ENCODE results near the gene RPS6KA5. TPM values are rescaled to one million over a fixed set of nuclear protein-coding genes. Genes with fewer than 3 reads are reported as not detected.
"Not testable (repeated sequence)": the region's sequence is repeated elsewhere in the genome, so short reads cannot be mapped to it uniquely, and the experiment has no call there.

The RPS6KA5 gene
- total RNA-seq, 2 donors from 2014 or later: 8.1 to 9.6 TPM

DNA sequence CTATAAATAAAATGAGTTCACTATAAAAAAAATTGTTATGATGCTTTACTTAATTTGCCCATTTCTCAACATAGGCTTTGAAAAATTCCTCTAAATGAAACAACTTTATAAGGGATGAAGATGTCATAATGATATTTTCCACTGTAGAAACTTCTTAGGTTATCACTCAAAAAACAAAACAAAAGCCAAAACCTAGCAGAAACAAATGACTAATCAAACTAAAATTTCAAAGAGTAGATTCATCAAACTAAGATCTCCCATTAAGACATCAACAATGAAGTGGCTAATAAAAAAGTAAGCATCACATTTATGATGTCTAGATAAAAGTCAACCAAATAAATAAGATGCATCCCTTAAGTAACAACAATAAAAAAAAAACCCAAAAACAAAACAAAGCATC lies 207.3 kb downstream of the RPS6KA5 start:
- ATAC-seq (no peak), DNase-seq (no peak)
- intact Hi-C loops (cut with DNase I): no loop called here

DNA sequence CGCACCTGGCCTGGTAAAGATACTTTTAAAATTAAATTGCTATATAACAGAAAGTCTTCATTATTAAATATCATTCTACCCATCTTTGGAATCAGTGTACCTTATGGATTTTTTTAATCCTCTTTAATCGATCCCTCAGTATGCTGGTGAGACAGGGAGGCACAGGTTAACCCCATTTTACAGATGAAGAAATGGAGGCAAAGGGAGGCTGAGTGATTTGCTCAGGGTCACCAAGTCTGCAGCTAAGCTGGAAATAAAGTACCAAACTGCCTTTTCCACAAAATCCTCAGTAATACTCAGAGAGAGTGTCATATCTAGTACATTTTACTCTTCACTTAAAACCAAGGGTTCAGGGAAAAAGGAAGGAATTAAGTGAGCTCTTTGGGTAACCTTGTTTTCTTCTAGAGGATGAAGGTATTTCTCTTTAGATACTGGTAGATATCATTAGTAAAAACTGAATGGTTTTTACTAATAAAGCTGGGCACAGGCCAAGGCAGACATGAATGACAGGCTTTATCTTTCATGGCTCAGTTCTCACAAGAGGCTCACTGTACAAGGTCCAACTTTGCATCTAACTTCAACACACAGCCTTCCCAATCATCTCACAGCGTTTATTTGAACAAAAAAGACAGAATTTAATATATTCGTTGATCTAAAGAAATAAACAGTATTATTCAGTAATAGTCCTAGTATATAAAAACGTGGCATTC lies 209.0 kb downstream of the RPS6KA5 start:
- no peak for DNase-seq
- intact Hi-C loops (cut with DNase I): no loop called here
- no peak for ATAC-seq

DNA sequence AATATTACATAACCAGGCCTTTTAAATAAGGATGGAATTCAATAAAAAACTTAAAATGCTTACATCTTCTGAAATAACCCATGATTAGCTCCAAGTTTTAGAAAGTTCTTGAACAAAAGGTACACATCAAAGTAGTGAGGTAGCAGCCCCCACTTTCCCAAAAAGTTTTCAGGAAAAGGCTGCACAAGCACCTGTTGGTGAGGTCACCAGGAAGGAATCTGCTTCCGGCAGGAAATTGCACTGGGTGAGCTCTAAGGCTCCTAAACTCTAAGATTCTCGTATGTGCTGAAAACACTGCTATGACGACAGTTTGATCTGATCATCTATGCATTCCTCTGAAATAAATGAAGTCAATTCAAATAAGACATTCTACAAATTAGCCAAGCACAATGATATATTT lies 210.0 kb downstream of the RPS6KA5 start:
- intact Hi-C loops (cut with DNase I): no loop called here
- peak in 1 of 2 donors; percentile 51 for ATAC-seq
- DNase-seq: no peak

DNA sequence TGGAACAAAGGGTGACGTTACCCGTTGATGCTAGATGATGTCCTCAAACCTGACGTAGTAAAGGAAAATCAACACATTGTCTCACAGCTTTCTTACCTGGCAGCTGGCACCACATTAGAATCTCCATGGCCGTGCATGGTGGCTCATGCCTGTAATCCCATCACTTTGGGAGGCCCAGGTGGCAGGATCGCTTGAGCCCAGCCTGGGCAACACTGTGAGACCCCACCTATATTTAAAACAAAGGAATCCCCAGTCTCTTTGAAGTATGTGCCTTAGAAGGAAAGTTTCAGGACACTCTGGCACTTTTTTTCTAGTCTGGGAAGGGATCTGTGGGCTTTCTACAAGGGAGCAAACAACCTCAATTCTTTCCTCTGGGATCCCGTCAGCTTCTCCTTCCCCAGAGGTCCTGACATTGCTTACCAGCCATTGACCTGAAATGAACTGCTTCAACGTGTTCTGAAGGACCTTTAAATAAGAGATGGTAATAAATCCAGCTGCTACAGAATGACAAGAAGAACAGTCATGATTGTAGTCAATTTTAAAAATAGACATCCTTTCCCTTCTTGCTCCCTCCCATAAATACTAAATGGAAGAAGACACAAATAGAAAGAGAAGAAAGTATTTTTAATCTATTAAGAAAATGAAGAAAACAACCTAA lies 210.5 kb downstream of the RPS6KA5 start:
- ATAC-seq: no peak
- DNase-seq: no peak
- intact Hi-C loops (cut with DNase I): no loop called here

DNA sequence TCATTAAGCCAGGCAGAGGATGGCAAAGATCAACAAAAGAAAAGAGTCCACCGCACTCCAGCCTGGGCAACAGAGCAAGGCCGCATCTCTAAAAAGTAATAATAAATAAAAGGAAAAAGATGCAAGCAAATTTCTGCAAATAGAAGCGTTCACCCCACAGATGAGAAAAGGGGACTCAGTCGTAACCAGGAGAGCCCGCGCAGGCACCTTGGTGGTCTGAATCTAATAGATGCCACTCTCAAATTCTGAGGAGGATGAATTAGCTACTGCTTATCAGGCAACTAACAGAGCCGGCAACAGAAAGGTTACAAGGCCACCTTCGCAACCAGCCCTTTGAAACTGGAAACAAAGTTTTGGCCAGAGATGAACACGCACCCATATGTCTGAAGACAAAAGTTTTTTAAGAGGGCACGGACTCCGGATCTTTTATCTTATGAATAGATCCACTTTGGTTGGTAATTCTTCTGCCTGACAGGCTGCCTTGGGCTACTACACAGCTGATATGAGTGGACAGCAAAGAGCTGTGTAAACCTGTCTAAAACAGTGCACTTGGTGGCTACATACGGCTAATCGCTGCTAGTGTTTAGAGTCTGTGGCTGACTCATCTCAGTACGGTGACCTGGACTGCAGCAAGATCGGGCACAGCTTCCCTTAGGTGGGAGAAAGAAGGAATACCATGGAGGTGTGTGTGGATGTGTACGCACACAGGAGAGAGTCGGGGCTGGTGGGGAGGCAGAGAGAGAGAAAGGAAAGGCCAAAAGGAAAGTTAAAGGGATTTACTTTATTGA lies 211.3 kb downstream of the RPS6KA5 start:
- ATAC-seq (no peak), DNase-seq (no peak)
- intact Hi-C loops (cut with DNase I): no loop called here

DNA sequence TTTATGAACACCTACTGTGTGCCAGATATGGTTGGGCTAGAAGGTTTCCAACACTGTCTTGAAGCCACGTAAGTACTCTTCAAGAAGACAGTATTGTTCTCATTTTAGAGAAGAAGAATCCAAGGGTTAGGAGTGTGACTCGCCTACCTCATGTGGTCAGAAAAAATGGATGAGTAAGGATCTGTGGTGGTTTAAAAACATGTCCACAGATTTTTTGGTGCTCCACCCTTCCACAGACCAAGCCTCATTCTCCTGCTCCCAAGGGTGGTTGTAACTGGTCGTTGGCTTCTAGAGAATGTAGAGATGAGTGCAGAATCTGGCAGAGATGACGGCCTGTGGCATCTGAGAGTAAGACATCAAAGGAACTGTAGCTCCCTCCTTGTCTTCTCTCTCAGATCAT lies 213.9 kb downstream of the RPS6KA5 start:
- DNase-seq: no peak
- intact Hi-C loops (cut with DNase I): no loop called here
- ATAC-seq: no peak

DNA sequence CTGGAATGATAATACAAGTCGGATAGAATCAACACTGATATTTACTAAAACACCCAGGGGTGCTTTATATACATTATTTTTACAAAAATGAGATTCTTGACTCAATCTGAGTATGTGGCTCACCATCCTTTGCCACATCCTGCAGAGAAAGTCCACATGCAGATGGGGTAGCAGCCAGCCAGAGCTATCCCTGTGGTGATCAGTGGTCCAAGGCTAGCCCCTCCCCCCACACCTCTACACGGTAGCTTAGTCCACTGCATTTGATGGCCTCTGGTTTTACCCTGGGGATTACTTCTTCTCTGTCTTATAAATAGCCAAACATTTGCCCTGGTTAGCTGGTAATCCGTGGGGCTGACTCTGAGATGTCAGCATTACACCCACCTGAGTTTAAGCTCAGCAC lies 216.1 kb downstream of the RPS6KA5 start:
- DNase-seq (no peak), ATAC-seq (no peak)
- intact Hi-C loops (cut with DNase I): no loop called here

DNA sequence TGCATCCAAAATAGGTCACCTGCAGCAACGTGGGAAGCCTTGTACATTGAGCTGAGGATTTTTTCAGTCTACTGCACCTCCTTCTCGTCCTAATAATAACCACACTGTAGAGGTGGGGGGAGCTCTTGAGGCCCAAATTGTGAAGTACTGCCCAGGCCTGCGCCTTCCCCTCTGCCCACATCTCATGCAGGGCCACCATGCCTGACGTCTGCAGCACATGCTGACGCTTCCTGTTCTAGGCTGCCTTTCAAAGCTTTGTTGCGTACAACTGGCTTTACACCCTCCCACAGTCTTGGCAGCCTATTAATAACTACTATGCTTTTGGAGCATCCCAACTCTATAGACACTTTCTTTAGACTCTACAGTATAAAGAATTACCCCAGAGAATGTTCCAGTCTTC lies 217.7 kb downstream of the RPS6KA5 start:
- intact Hi-C loops (cut with DNase I): no loop called here
- no peak for DNase-seq
- no peak for ATAC-seq

DNA sequence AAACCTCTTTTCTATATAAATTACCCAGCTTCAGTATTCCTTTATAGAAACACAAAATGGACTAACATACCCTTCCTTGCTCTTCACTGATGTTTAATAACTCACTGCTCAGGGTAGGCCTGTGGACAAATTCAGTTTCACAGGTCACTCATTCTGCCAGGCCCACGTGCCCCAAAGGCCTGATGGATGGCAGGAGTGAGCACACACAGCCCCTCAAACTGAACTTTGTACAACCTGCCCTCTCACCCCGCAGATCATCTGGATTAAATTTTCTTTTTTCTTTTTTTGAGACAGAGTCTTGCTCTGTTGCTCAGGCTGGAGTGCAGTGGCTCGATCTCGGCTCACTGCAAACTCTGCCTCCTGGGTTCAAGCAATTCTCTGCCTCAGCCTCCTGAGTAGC lies 219.8 kb downstream of the RPS6KA5 start:
- DNase-seq: not testable (repeated sequence)

DNA sequence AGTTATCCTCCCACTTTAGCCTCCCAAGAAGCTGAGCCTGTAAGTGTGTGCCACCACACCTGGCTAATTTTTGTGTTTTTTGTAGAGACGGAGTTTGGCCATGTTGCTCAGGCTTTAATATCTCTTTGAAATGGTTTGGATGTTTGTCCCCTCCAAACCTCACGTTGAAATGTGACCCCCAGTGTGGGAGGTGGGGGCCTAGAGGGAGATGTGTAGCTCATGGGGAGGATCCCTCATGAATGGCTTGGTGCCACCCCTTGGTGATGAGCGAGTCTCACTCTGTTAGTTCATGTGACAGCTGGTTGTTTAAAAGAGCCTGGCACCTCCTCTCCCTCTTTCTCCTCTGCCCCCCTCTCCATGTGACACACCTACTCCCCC lies 220.6 kb downstream of the RPS6KA5 start:
- ATAC-seq: no peak
- no peak for DNase-seq
- intact Hi-C loops (cut with DNase I): no loop called here

More for the DNA sequence above, 219.8 kb downstream of the RPS6KA5 start:
- ATAC-seq; intact Hi-C loops (cut with DNase I): not testable (repeated sequence)

DNA sequence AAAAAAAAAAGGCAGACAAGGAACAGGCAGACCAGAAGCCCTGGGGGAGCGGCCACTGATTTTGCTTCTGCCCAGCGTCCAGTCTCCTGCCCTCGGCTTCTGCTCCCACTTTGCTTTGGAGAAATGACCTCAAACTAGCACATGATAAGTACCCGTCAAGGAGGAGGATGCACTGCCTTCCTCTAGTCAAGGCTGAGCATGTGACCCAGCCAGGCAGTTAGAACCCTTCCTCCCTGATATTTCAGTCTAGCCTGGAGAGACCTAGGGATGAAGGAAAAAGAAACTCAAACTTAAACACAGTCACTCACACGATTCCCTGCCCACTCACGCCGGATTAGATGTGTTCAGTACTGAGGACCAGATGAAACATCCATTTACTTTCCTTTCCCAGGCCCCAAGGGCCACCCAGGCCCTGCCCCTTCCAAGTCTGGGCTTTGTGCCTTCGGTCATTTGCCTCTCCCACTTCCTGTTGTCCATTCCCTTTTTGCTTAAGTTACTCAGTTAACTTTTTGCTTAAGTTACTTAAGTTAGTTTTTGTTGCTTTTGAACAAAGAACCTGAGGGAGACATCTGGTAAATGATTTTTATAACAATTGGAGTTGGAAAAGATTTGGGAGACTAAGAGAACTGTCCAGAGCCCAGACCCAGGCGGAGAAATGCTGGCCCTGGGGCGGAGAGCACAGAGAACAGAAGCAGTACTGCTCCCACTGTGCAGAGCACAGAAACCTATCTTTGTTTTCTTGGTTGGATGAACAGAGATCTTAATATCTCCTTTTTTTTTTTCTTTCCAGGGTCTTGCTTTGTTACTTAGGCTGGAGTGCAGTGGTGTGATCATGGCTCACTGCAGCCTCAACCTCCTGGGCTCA lies 221.2 kb downstream of the RPS6KA5 start:
- ATAC-seq: peak; percentile 90 to 94
- intact Hi-C loops (cut with DNase I): no loop called here
- peak; percentile 61 for DNase-seq

DNA sequence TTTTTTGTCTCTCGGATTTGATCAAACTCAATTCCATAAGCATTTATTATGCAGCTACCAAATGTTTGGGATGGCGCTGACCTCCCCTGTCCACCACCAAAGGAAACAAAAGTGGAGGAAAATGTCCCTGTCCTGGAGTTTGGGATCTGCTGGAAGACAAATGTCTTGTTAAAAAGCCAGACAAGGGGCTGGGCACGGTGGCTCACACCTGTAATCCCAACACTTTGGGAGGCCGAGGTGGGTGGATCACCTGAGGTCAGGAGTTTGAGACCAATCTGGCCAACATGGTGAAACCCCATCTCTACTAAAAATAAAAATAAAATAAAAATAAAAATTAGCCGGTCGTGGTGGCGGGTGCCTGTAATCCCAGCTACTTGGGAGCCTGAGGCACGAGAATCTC lies 221.9 kb downstream of the RPS6KA5 start:
- intact Hi-C loops (cut with DNase I); DNase-seq; ATAC-seq: not testable (repeated sequence)

DNA sequence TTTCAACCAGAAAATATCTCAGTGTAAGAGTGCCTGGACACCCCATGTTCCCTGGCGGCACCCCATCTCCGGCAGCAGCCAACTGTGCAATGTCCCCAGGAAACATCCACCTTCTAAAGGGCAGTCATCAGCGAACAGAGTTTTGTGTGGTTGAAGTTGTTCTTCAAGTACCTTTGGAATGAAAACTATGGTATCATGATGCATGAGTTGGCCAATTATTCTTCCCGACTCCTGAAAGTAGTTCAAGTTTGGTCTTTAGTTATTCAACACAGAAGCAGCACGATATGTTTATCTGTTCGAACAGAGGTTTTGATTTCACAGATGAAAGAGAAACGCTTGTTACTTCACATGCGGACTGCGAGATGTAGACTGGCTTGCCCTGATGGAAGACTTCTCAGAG lies 223.1 kb downstream of the RPS6KA5 start:
- DNase-seq (no peak), ATAC-seq (no peak)
- intact Hi-C loops (cut with DNase I): no loop called here

DNA sequence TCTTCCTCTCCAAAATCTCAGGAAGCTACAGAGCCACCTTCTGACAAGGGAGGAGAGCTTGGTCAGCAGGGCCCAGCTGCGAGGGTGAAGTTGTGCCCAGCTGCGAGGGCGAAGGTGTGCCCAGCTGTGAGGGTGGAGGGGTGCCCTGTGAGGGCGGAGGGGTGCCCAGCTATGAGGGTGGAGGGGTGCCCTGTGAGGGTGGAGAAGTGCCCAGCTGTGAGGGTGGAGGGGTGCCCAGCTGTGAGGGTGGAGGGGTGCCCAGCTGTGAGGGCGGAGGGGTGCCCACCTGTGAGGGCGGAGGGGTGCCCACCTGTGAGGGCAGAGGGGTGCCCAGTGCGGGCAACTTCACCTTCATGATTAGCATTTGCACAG lies 223.8 kb downstream of the RPS6KA5 start:
- no peak for DNase-seq
- intact Hi-C loops (cut with DNase I): no loop called here
- ATAC-seq: no peak

DNA sequence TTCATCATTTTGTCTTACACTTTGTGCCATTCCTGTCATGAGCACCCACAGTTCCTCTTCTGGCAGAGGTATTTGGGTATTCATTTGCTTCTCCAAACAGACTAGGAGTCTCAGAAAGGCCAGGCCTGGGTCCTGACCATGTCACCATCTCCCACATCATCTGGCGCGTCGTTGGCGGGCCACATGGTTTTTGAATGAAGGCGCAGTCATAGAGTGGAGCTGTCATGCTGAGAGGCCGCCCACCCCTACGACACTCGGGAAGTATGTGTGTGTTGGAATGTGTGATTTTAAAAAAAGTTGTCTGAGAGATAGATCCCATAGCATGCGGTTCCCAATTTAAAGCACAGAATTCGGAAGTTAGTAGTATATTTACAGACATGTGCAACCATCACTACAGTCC lies 228.6 kb downstream of the RPS6KA5 start:
- no peak for ATAC-seq
- intact Hi-C loops (cut with DNase I): no loop called here
- no peak for DNase-seq

DNA sequence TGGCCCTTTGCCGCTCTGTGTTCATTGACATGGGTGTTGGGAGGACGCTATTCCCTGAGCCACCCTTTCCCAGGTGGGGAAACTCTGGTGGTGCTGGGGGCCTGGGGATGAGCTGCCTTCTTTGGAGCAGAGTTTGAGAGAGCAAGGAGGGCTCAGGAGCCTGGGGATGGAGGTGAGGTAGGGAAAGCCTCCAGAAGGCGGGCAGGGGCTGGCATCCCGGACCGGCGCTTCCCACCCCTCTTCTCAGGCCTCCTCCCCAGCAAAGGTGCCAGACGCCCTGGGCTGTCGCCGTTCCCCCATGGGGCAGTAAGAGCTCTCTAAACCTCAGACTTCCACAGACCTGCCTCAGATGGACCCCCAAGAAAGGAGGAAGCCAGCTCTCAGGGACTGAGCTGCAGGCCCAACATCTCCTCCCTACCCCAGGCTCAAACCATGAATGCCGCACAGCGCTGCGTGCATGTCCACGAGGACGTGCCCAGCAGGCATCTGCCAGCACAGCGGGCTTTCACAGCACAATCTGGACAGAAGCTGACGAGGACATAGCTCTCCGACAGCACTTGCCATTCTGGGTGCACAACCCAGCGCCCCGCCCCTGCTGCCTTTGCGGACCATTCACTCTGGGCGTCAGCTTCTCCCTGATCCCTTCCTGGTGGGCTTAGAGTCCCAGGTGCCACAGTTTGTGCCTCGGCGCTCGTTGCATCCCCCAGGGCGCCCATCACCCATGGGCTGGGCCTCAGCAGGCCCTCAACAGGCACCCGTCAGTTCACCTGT lies 229.3 kb downstream of the RPS6KA5 start:
- intact Hi-C loops (cut with DNase I): no loop called here
- ATAC-seq: no peak
- no peak for DNase-seq

DNA sequence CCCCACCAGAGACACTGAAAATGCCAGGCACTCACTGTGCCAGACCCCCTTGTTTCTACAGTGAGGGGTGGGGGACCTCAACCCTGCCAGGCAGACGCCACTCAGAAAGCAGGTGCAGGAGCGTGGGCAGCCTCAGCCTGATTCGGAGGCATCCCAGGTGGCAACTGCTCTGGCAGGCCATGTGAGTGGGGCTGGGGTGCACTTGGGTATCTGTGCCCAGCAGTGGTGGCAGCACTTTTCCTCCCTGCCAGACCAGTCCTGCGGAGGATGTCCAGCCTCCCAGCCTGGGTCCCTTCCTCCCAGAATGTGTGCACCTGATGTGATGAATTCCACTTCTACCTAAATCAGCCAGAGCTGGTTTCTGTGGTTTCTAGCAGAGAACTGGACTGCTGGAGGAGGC lies 230.8 kb downstream of the RPS6KA5 start:
- intact Hi-C loops (cut with DNase I): no loop called here
- DNase-seq (no peak), ATAC-seq (no peak)

DNA sequence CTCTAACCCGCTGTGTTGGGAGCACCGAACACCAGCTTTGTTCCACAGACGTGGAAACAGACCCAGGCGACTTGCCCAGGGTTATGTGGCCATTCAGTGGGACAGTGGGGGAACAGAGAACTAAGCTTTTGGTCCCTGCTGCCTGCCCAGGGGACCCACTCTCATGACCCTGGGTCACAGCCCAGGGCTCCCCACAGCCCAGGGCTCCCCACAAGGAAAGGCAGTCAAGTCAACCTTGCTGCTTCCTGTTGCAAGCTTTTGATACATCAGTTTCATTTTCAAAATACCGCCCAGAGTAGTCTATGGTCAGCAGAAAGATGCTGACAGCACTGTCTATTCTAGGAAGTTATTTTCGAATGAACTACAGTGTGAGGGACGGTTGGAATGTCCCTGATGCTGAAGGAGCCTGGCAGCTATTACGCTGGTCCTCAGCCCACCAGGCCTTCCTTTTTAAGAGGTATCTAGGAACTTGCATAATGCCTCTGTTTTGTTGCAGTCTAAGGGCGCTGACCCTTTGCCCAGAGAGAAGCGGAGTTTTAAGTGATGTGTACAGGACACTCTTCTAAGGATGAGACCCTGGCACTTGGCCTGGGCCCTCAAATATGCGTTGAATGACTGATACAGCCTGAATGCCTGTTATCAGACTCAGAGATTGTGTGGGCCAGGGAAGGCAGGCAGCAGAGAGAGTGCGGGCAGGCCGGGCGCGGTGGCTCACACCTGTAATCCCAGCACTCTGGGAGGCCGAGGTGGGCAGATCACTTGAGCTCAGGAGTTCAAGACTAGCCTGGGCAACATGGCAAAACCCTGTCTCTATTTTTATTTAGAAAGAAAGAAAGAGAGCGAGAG lies 231.6 kb downstream of the RPS6KA5 start:
- intact Hi-C loops (cut with DNase I): no loop called here
- ATAC-seq (peak; percentile 65 to 71), DNase-seq (no peak)
